Pancreas (tissue), 10 donors: ENCODE results near the gene SLC51B. TPM values are rescaled to one million over a fixed set of nuclear protein-coding genes. Genes with fewer than 3 reads are reported as not detected.
"Not testable (repeated sequence)": the region's sequence is repeated elsewhere in the genome, so short reads cannot be mapped to it uniquely, and the experiment has no call there.

Experiments
- ATAC-seq, 4 donors: fragments of 200-7000 bp; cut with Tn5 transposase; one replicate each; pipeline versions ENCODE4 v1.8.0 to v1.9.1; 2020; ENCODE audit warnings: mild to moderate bottlenecking in 4 of 4, moderate library complexity in 4 of 4
- DNase-seq, 6 donors: peaks; one replicate each; pipeline ENCODE4 v3.0.0-alpha.2; 2020
- FAIRE-seq: peaks from 2 replicates; lab custom pipeline; 2012; peaks lifted over from hg19 to GRCh38; lab: Jason Lieb, UNC
- H3K27ac ChIP-seq, 4 donors: fragments of 200-600 bp; sonication (generic); 1 replicate in 3 of 4; 2 replicates in 1 of 4; pipeline versions ENCODE4 v1.5.0 to v1.8.0; 2020
- H3K27me3 ChIP-seq, 4 donors: fragments of 200-600 bp; one replicate each; pipeline ENCODE4 v1.8.0; 2021
- H3K36me3 ChIP-seq, 3 donors: fragments of 200-600 bp; sonication (generic) in 1 of 3; one replicate each; pipeline versions ENCODE4 v1.5.0 to v1.8.0; 2020 to 2021
- H3K4me1 ChIP-seq, 3 donors: fragments of 200-600 bp; one replicate each; pipeline ENCODE4 v1.8.0; 2021
- H3K4me3 ChIP-seq, 4 donors: fragments of 200-600 bp; sonication (generic) in 2 of 4; one replicate each; pipeline versions ENCODE4 v1.5.0 to v1.8.0; 2020 to 2021
- H3K9me3 ChIP-seq, 4 donors: fragments of 200-600 bp; one replicate each; pipeline ENCODE4 v1.8.0; 2021
- WGBS, 2 donors: extraction: QIAGEN DNeasy Blood & Tissue Kit; methylation state at CpG; one replicate each; pipeline ENCODE4 v1.1.7; 2013; 5-methylcytosine and 5-hydroxymethylcytosine counted together
- intact Hi-C, 3 donors: fragments of 100-400 bp; cut with DNase I; formaldehyde crosslinking; loops; one replicate each; pipeline versions ENCODE4 v1.11.1 to v1.14.2; 2022
- polyA plus RNA-seq, 2 donors: library from polyadenylated mRNA; stranded (reverse); fragments of 200-250 nt; gene quantifications; one replicate each; pipeline ENCODE4 v1.2.3, GENCODE V29; 2013
- total RNA-seq, 6 donors: library from RNA; stranded (reverse); fragmentation: NEBNext Ultra II Directional in 4 of 6; extraction: Animal tissue kit (Norgen Biotek cat#: 25700) in 4 of 6; gene quantifications; one replicate each; pipeline versions ENCODE4 v1.2.1 to v1.2.4, GENCODE V29; 2021 to 2023
- TF ChIP-seq, protein P1 (sequence below), 4 donors: fragments of 200-600 bp; sonication (generic) in 3 of 4; IDR thresholded peaks; one replicate each; pipeline versions ENCODE4 v1.5.0 to v1.8.0; 2021; ENCODE audit warnings: antibody characterized with exemption in 4 of 4
- donor health status: healthy with polysubstance abuse.
- donor health status: DM: no; HTN: no; CAD: no; lungs with moderate emphysema.
- donor health status: DM: no; HTN: no; CAD: no.
- donor health status: control.
- donor health status: control.
- donor health status: Bipolar disorder and iron deficiency.
- donor health status: DM: yes; HTN: yes; CAD: no.
- donor health status: DM: no; HTN: no; CAD: no.
- donor health status: DM: no; HTN: no; CAD: no.
- donor health status: DM: yes; HTN: yes; CAD: no.

SLC51B gene
- total and polyA plus RNA-seq, 8 donors, result 0.26 to 1.1 (median 0.49) TPM; not detected in 5

- Histone ChIP-seq H3K36me3 (peaks cover 0 to 1% (median 0%) of the 10 kb centered on the region in 3 donors), H3K4me3 (no peak overlapping the region), H3K27me3 (no peaks in the 10 kb centered on the region), H3K4me1 (no peaks in the 10 kb centered on the region), H3K27ac (no peak overlapping the region), H3K9me3 (no peaks in the 10 kb centered on the region)
- FAIRE-seq (no peak), ATAC-seq (no peak), DNase-seq (peak in 2 of 6 donors; percentile 29 to 40)
- TF ChIP-seq, protein P1, sequence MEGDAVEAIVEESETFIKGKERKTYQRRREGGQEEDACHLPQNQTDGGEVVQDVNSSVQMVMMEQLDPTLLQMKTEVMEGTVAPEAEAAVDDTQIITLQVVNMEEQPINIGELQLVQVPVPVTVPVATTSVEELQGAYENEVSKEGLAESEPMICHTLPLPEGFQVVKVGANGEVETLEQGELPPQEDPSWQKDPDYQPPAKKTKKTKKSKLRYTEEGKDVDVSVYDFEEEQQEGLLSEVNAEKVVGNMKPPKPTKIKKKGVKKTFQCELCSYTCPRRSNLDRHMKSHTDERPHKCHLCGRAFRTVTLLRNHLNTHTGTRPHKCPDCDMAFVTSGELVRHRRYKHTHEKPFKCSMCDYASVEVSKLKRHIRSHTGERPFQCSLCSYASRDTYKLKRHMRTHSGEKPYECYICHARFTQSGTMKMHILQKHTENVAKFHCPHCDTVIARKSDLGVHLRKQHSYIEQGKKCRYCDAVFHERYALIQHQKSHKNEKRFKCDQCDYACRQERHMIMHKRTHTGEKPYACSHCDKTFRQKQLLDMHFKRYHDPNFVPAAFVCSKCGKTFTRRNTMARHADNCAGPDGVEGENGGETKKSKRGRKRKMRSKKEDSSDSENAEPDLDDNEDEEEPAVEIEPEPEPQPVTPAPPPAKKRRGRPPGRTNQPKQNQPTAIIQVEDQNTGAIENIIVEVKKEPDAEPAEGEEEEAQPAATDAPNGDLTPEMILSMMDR (IDR thresholded peaks at IDR 0.05), result no peak
- intact Hi-C loops, result no loop called here
- whole genome bisulfite sequencing, 2 donors, result 88 to 92% methylated on average over 17 of the region's 17 CpGs
Observed at GRCh38 chr15:65092911-65093792, 48.0 kb downstream of the SLC51B start.

DNA sequence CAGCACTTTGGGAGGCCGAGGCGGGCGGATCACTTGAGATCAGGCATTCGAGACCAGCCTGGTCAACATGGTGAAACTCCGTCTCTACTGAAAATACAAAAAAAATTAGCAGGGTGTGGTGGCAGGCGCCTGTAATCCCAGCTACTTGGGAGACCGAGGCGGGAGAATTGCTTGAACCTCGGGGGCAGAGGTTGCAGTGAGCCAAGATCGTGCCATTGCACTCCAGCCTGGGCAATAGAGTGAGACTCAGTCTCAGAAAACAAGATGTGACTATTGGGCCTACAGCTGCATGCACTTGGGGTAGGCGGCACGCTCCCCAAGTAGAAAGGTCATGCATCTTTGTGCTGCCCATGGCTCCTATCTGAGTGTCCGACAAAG lies 48.6 kb downstream of the SLC51B start:
- H3K36me3 ChIP-seq, intact Hi-C loops, H3K4me3 ChIP-seq, H3K27ac ChIP-seq, H3K4me1 ChIP-seq, ATAC-seq, H3K27me3 ChIP-seq, H3K9me3 ChIP-seq, FAIRE-seq: not testable (repeated sequence)
- DNase-seq, result peak in 1 of 6 donors; percentile 1
- 94 to 99% methylated on average over 13 of the region's 13 CpGs for WGBS, 2 donors

DNA sequence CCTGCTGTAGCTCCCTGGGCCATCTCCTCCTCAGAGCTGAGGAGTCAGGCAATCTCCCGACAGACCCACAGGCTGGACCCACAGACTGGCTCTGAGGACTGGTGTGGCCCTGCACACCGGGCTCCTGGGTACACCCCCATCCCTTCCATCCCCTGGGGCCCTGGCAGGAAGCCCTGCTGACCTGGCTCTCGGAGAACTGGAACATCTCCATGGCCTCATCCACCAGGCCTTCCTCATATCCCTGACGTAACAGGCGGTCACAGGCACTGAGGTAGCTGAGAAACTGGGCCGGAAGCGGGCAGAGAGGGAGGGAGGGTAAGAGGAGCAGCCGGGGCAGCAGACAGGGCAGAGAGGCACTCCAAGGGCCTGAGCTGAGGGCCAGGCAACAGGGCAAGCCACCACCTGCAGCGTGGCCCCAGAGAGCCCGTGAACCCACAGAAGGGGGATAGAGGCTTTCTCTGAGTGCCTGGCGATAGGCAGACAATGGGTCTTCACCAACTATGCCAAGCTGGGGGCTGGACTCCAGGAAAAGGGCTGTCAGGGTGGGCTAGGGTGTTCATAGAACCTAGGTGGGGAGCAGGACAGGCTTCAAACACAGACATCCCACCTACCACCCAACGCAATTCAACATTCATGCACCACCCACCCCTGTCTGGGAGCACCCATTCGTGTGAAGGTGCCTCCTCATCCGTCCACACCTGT lies 49.3 kb downstream of the SLC51B start:
- no peaks in the 10 kb centered on the region for H3K4me1 ChIP-seq
- WGBS, 2 donors, result 87 to 90% methylated on average over 14 of the region's 14 CpGs
- peak in 1 of 4 donors; percentile 11 for ATAC-seq
- no peak overlapping the region for H3K27ac ChIP-seq
- DNase-seq, result peak in 1 of 6 donors; percentile 44
- FAIRE-seq, result no peak
- no peaks in the 10 kb centered on the region for H3K9me3 ChIP-seq
- no peak overlapping the region for H3K4me3 ChIP-seq
- H3K27me3 ChIP-seq, result no peaks in the 10 kb centered on the region
- peaks cover 0 to 10% (median 2%) of the 10 kb centered on the region in 3 donors for H3K36me3 ChIP-seq
- intact Hi-C loops, result no loop called here
- TF ChIP-seq, protein P1 (IDR thresholded peaks at IDR 0.05), result no peak

- no peaks in the 10 kb centered on the region for H3K27me3 ChIP-seq
- no peak overlapping the region for H3K4me3 ChIP-seq
- ATAC-seq (no peak), DNase-seq (peak in 1 of 6 donors; percentile 21), FAIRE-seq (no peak)
- 62 to 64% methylated on average over 5 of the region's 5 CpGs for WGBS, 2 donors
- no peak overlapping the region for H3K27ac ChIP-seq
- H3K9me3 ChIP-seq, result no peaks in the 10 kb centered on the region
- intact Hi-C loops, result no loop called here
- peaks cover 0 to 10% (median 2%) of the 10 kb centered on the region in 3 donors for H3K36me3 ChIP-seq
- H3K4me1 ChIP-seq, result no peaks in the 10 kb centered on the region
- TF ChIP-seq, protein P1 (IDR thresholded peaks at IDR 0.05), result no peak
Observed at GRCh38 chr15:65095011-65095746, 50.0 kb downstream of the SLC51B start.

GRCh38 chr15:65095747-65096104 lies 50.5 kb downstream of the SLC51B start:
- peak in 1 of 6 donors; percentile 36 for DNase-seq
- intact Hi-C loops, result no loop called here
- Histone ChIP-seq H3K4me1 (no peaks in the 10 kb centered on the region), H3K4me3 (no peak overlapping the region), H3K27ac (no peak overlapping the region), H3K36me3 (peaks cover 0 to 10% (median 2%) of the 10 kb centered on the region in 3 donors), H3K9me3 (no peaks in the 10 kb centered on the region), H3K27me3 (no peaks in the 10 kb centered on the region)
- TF ChIP-seq, protein P1 (IDR thresholded peaks at IDR 0.05), result no peak
- FAIRE-seq, result no peak
- 80 to 84% methylated on average over 6 of the region's 6 CpGs for WGBS, 2 donors
- no peak for ATAC-seq
